Fibroblast of the conjunctiva (primary cell): ENCODE results near the gene ZCWPW1.
"Not testable (repeated sequence)": the region's sequence is repeated elsewhere in the genome, so short reads cannot be mapped to it uniquely, and the experiment has no call there.

ENCODE experiments used
- DNase-seq: peaks from one replicate; pipeline ENCODE4 v3.0.0-alpha.2; 2010; ENCODE audit warnings: low read depth

The ZCWPW1 gene

DNA sequence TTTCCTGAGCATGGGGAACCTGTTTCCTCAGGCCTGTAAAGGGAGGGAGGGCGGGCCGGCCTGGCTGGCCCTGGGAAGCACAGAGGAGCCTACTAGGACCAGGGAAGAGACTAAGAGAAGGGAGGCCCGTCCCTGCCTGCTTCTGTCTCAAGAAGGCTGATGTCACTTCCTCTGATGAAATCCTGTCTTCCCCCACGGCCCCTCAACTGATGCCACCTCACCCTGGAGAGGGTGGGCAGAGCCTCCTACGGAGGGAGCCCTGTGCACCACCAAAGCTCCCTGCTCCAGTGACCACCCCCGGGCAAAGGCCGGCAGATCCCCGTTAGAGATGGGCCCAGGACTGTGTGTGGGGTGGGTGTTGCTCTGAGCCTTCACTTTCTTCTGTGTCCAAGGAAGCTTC is 56.2 kb downstream of the ZCWPW1 start:
- DNase-seq: no peak

DNA sequence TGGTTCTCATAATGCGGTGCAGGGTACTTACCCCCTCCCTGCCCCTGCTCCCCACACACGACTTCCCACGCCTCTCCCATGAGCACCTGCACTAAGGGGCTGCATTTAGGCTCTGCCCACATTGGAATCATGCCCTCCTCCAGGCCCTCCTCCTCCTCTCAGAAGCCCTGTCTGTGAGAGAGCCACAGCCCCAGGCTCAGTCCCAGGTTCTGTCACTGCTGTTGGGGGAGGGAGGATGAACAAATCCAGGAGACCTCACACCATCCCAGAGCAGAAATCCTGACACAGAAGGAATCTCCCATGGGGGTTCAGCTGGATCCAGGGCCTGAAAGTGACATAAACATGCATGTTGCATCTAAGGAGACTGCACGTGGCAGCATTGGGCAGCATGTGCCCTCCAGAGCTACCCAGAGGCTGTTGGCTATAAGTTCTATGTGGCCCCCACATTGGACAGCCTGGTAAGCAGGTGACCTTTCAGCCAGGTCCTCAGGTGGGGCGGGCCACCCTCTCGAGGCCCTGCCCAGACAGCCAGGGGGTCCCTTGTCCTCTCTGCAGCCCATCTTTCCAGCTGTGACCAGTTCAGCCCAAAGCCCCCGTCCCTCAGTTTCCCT is 56.8 kb downstream of the ZCWPW1 start:
- DNase-seq: no peak

DNA sequence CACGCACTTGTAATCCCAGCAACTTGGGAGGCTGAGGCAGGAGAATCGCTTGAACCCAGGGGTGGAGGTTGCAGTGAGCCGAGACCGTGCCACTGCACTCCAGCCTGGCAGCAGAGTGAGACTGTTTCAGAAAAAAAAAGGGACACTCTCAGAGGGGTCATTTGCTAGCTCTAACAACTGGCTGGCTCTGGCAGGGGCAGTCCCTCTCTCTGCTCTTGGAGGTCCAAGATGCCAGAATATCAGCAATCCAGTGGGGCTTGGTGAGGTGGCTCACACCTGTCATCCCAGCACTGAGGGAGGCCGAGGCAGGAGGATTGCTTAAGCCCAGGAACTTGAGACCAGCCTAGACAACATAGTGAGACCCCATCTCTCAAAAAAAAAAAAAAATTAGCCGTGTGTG is 57.8 kb downstream of the ZCWPW1 start:
- no peak for DNase-seq

DNA sequence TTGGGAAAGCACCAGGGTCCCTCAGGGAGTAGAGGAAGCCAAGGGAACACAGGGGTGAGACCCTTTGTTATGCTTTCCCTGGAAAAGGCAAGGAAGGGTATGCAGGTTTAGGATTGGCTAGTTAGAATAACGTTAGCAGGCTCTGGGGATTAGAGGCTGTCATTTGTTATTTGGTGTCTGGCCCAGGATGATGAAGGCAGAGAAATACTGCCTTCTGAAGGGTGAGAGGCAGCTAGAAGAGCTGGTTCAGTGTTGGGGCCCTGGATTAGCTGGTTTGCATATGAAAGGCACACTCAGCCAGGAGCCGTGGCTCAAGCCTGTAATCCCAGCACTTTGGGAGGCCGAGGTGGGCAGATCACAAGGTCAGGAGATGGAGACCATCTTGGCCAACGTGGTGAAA is 58.2 kb downstream of the ZCWPW1 start:
- no peak for DNase-seq

DNA sequence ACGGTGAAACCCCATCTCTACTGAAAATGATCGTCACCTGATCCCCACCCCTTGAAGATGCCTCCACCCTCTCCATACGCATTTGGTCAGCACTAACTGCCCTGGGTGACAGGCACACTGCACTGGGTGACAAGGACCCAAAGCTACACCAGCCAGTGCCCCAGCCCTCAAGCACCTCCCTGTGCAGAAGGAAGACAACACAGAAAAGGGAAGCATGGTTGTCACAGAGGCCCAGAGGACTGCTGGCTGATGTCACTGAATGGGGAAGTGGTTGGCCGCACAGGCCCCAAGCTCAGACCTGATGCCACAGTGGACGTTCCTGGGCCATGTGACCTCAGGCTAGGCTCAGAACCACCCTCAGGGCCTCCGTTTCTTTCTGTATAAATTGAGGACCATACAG is 59.4 kb downstream of the ZCWPW1 start:
- DNase-seq: no peak

DNA sequence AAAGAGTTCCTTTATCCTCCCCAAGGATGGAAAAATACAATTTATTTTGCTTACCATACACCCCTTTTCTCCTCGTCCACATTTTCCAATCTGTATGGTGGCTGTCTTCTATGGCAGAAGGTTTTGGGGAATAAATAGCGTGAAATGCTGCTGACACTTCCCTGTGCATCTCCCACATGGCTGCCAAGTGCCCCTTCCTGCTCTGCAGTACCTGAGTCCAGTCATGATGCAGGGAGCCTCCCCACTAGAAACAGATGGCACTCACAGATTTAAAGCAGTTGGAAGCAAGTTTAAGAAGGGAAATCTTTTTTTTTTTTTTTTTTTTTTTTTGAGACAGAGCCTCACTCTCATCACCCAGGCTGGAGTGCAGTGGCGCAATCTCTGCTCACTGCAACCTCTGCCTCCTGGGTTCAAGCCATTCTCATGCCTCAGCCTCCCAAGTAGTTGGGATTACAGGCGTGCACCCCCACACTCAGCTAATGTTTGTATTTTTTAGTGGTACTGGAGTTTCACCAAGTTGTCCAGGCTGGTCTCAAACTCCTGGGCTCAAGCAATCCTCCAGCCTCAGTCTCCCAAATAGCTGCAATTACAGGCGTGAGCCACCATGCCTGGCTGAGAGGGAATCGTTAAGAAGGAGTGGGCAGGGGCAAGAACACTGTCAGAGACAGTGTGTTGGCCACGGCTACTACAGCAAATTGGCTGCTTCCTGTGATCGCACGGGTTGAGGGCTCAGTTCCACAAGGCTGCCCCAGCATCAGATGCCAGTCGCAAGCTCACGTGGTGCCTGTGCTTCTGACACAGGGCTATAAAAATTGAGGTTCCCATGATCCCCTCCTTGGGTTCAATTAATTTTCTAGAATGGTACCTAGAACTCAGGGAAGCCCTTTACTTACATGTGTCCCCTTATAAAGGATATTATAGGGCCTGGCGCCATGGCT is 60.6 kb downstream of the ZCWPW1 start:
- no peak for DNase-seq

DNA sequence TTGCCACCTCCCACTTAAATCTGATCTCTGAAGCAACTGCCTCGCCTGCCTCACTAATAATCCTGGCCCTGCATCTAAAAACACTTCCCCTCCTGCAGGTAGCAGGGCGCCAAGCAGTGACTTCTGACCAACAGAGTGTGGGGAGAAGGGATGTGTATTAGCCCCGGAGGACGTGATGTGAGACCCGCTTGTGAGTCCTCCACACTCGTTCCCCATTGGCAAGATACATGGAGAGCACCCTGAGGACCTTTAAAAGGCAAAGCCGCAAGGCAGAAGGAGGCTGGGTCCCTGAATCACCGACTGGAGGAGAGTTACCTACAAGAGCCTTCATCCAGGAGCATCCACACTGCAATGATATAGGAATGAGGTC is 61.3 kb downstream of the ZCWPW1 start:
- no peak for DNase-seq

DNA sequence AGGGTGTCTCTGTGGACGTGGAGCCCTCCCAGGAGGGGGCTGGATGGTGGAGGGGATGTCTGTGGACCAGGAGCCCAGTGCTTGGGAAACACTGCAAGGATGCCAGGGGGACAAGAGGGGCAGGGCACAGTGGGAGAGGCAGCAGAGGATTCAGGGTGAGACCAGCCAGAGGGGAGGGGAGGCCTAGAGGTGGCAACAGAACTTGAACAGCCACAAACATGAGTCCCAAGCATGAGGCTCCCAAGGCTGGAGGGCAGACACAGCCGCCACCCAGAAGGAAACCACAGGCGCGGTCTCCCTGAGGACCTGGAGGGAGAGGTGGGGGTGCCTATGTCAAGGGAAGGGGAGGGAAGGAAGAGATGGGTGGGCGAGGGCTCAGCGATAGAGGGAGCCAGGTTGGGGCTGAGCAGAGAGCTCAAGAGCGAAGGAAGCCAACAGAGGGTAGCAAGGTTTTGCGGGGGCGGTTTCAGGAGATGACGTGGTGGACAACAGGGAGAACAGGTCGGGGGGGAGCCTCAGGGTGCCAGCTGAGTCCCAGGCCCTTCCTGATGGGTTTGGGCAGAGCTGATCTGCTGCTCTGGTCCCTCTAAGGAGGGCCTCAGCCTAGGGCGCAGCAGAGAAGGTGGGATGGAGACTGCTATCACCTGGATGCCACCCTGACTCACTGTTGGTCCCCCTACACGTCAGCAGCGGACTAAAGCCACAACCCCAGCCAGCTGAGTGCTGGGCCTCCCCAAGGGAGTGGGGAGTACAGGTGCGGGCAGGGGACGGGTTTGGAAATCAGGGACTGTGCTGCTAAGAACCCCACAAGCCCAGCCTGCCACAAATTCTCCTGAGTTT is 61.9 kb downstream of the ZCWPW1 start:
- DNase-seq: no peak

DNA sequence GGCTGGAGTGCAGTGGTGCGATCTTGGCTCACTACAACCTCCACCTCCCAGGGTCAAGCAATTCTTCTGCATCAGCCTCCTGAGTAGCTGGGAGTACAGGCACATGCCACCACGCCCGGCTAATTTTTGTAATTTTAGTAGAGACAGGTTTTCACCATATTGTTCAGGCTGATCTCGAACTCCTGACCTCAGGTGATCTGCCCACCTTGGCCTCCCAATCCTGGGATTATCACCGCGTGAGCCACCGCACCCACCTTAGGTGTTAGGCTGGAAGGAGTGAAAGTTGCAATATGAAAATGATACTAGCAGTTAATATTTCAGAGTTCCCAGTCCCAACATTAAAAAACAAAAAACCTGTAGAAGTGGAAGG is 62.5 kb downstream of the ZCWPW1 start:
- not testable (repeated sequence) for DNase-seq

DNA sequence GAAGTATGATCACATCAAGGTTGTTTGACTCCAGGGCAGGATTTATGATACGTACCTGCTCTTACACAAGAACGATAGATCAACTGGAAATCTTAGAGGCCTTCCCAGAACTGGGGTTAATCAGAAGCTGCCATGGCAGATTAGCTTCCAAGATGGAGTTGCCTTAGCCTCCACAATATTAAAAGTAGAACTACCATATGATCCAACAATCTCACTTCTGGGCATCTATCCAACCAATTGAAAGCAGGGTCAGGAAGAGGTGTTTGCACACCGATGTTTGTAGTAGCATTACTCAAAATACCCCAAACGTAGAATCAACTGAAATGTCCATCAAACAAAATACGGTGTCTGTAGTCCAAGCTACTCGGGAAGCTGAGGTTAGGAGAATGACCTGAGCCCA is 64.0 kb downstream of the ZCWPW1 start:
- no peak for DNase-seq

DNA sequence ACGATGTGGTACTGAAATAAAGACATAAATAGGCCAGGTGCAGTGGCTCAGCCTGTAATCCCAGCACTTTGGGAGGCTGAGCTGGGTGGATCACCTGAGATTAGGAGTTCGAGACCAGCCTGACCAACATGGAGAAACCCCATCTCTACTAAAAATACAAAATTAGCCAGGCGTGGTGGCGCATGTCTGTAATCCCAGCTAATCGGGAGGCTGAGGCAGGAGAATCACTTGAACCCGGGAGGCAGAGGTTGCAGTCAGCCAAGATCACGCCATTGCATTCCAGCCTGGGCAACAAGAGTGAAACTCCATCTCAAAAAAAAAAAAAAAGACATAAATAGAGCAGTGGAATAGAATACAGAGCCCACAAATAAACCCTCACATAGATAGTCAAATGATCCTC is 64.7 kb downstream of the ZCWPW1 start:
- DNase-seq: not testable (repeated sequence)

DNA sequence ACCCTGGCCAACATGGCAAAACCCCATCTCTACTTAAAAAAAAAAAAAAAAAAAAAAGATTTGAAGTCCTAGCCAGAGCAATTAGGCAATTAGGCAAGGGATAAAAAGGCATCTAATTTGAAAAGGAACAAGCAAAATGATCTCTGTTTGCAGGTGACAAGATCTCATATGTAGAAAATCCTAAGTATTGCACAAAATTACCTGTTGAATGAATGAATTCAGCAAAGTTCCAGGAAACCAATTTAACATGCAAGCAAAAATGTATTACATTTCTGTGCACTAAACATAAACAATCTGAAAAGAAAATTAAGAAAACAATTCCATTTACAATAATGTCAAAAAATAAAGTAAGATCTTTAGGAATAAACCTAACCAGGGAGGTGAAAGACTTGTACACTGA is 65.4 kb downstream of the ZCWPW1 start:
- no peak for DNase-seq

DNA sequence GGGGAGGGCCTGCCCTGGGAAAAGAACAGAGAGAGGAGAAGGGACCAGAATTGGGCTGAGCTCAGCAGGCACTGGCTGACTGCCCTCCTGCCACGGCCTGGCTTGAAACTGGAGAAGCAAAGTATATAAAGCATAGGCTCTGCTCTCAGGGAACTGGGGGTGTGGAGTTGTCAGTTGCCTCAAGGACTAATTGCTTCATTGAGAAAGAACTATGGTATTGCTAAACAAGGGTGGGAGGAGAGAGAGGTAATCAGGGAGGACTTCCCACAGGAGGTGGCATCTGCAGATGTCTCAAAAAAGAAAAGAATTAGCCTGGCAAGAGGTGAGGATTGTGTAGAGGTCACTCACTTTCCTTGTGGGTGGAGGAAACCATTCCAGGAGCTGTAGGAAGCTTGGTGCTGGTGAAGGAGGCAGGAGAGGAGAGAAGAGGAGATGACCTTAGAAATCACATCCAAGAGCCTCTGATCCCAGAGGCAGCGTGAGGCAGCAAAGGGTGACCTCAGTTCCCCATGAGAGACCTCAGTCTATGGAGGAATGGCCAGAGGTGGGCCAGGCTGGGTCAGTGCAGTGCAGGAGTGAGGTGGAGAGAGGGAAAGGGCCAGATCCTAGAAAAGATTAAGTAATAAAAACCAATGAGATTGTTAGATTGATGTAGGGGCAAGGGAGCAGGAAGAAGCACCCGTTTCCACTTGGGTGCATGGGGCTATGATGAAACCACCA is 68.2 kb downstream of the ZCWPW1 start:
- DNase-seq: no peak

DNA sequence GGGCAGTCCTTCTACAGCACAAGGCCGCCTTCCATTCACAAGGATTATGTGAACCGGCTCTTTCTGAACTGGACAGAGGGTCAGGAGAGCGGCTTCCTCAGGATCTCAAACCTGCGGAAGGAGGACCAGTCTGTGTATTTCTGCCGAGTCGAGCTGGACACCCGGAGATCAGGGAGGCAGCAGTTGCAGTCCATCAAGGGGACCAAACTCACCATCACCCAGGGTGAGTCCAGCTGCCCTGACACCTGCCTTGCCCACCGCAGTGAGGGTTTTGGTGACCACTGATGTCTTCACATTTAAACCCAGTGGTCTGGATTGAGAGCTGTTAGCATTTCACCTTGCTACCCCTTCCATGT is 69.7 kb downstream of the ZCWPW1 start:
- DNase-seq: no peak

DNA sequence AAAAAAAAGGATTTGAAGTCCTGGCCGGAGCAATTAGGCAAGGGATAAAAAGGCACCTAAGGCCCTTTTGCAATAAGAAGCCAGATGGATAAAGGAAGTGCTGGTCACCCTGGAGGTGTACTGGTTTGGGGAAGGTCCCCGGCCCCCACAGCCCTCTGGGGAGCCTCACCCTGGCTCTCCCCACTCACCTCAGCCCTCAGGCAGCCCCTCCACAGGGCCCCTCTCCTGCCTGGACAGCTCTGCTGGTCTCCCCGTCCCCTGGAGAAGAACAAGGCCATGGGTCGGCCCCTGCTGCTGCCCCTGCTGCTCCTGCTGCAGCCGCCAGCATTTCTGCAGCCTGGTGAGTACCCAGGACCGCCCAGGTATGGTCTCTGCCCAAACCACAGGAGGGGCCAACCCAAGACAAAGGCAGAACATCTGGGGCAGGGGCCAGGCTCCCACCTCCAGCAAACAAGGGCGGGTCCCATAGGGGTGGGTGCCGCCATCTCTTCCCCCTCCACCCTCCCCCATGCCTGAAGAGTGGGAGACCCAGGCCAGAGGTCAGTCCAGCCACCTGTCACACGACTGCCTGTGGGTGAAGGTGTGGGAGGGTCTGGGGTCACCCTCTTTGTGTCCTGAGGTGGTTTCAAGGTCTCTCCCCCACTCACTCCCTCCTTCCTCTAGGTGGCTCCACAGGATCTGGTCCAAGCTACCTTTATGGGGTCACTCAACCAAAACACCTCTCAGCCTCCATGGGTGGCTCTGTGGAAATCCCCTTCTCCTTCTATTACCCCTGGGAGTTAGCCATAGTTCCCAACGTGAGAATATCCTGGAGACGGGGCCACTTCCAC is 70.3 kb downstream of the ZCWPW1 start, which contains the start of gene PILRB:
Gene PILRB (plus strand): TSS at position 91 of the 830 bp plus-strand sequence. CDS start 186 bp downstream, at position 277.
- DNase-seq: no peak

DNA sequence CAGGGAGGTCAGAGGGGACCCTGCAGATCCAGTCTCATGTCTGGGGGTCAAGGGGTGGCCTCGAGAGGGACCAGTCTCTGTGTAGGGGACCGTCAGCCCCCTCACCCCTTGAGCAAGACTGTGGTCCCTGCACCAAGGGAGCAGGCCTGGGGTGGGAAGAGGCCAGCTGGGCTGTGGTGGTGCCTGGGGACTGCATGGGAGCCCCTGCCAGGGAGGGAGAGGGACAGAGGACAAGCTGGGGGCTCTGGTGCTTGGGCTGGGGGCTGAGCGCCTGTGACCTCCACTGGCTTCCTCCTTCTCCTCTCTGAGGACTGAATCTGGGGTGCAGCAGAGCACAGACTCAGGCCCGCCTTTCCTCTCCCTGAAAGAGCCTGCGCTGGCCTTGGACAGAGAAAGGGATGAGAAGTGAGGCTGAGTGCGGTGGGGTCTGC is 71.4 kb downstream of the ZCWPW1 start:
- DNase-seq: no peak

DNA sequence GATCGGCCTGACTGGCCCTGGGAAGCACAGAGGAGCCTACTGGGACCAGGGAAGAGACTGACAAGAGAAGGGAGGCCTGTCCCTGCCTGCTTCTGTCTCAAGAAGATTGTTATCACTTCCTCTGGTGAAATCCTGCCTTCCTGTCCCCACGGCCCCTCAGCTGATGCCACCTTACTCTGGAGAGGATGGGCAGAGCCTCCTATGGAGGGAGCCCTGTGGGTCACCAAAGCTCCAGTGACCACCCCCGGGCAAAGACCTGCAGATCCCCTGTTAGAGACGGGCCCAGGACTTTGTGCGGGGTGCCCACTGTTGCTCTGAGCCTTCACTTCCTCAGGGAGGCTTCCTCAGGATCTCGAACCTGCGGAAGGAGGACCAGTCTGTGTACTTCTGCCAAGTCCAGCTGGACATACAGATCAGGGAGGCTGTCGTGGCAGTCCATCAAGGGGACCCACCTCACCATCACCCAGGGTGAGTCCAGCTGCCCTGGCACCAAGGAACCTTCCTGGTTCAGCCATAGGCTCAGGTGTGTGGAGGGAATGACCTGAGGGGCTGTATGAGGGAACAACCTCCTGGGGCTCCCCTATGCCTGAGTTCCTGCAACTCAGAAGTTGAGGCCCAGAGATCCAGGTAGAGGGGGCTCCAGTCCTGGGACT is 72.0 kb downstream of the ZCWPW1 start:
- no peak for DNase-seq

DNA sequence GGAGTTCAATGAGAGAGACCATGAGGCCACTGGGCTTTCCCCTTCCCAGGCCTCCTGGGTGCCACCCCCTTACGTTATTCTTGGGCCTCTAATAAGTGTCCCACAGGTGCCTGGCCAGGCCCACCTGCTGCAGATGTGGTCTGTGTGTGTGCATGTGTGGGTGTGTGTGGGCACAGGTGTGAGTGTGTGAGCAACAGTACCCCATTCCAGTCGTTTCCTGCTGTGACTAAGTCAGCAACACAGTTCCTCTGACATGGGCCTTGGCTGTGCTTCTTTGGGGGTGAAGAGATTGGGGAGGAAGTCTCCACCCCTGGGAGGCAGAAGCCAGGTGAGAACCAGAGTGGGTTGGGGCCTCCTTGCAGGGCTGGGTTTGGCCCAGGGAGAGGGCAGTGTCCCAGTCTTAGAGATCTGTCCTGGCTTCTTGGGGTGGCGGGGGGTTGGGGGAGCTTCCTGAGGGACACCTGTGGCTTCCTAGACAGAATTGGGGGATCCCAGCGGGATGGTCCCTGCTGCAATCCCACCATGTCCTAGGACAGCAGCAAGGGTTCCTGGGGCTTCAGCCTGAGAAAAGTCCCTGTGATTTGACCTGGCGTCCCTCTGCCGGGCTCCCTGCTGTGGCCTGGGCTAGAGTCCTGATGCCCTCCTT is 74.7 kb downstream of the ZCWPW1 start:
- DNase-seq: no peak

DNA sequence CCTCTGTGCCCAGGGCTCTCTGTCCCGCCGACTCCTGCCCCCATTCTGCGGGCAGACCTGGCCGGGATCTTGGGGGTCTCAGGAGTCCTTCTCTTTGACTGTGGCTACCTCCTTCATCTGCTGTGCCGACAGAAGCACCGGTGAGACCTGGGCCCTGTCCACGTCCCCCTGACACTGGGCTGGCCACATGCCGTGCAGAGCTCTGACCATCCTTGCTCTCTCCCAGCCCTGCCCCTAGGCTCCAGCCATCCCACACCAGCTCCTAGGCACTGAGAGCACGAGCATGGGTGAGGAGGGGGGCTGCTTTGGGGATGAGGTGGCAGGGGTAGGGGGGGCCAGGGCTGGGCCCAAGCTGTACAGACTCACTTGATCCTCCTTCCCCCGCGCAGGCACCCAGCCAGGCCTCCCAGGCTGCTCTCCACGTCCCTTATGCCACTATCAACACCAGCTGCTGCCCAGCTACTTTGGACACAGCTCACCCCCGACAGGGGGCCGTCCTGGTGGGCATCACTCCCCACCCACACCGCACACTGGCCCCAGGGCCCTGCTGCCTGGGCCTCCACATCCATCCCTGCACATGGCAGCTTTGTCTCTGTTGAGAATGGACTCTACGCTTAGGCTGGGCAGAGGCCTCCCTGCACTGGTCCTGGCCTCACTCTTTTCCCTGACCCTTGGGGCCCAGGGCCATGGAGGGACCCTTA is 75.4 kb downstream of the ZCWPW1 start:
- no peak for DNase-seq
